HepG2 (cell line): ENCODE measurements around the gene PPP2R2D. TPM values are rescaled to one million over a fixed set of nuclear protein-coding genes. Genes with fewer than 3 reads are reported as not detected.

Experiments
- CENPT ChIP-seq: sonication (generic); formaldehyde crosslinking; IDR thresholded peaks from 2 replicates; pipeline ENCODE4 v1.8.0; 2022; ENCODE audit warnings: low read depth, mild to moderate bottlenecking, moderate library complexity, missing genetic modification reagents
- CHCHD3 ChIP-seq: sonication (generic); formaldehyde crosslinking; IDR thresholded peaks from 2 replicates; pipeline ENCODE4 v1.8.0; 2022; ENCODE audit warnings: mild to moderate bottlenecking, missing genetic modification reagents, moderate library complexity
- DNMT3B ChIP-seq: conservative IDR thresholded peaks from 2 replicates; pipeline ENCODE4 v1.6.1; 2016; ENCODE audit warnings: missing biosample characterization, control low read depth
- ELF3 ChIP-seq: IDR thresholded peaks from 2 replicates; pipeline ENCODE4 v1.6.1; 2016; ENCODE audit warnings: missing genetic modification reagents, missing compliant biosample characterization
- PHF20 ChIP-seq: sonication (generic); formaldehyde crosslinking; IDR thresholded peaks from 2 replicates; pipeline ENCODE4 v1.5.0; 2020; ENCODE audit warnings: mild to moderate bottlenecking, missing genetic modification reagents
- RARA ChIP-seq: IDR thresholded peaks from 2 replicates; pipeline ENCODE4 v1.6.1; 2016; ENCODE audit warnings: missing genetic modification reagents, missing compliant biosample characterization
- RCOR2 ChIP-seq: IDR thresholded peaks from 2 replicates; pipeline ENCODE4 v1.6.1; 2016; ENCODE audit warnings: missing biosample characterization, missing genetic modification reagents
- SAP130 ChIP-seq: IDR thresholded peaks from 2 replicates; pipeline ENCODE4 v1.6.1; 2016; ENCODE audit warnings: low read depth
- SNAPC2 ChIP-seq: sonication (generic); formaldehyde crosslinking; IDR thresholded peaks from 2 replicates; pipeline ENCODE4 v1.8.1; 2022; ENCODE audit warnings: mild to moderate bottlenecking, missing genetic modification reagents
- SOX5 ChIP-seq: IDR thresholded peaks from 2 replicates; pipeline ENCODE4 v1.6.1; 2016; ENCODE audit warnings: borderline replicate concordance
- TP53 ChIP-seq: sonication (generic); formaldehyde crosslinking; conservative IDR thresholded peaks from 2 replicates; pipeline ENCODE4 v1.4.0; 2020; ENCODE audit warnings: missing genetic modification reagents
- ZBTB20 ChIP-seq: sonication (generic); formaldehyde crosslinking; IDR thresholded peaks from 2 replicates; pipeline ENCODE4 v1.8.1; 2023; ENCODE audit warnings: missing genetic modification reagents, low read depth, mild to moderate bottlenecking, borderline replicate concordance
- ZFYVE20 ChIP-seq: sonication (generic); formaldehyde crosslinking; IDR thresholded peaks from 2 replicates; pipeline ENCODE4 v1.8.0; 2023; ENCODE audit warnings: low read depth, mild to moderate bottlenecking, moderate library complexity, missing genetic modification reagents, borderline replicate concordance
- ZNF441 ChIP-seq: sonication (generic); formaldehyde crosslinking; IDR thresholded peaks from 2 replicates; pipeline ENCODE4 v1.7.0; 2021; ENCODE audit warnings: missing genetic modification reagents, borderline replicate concordance
- ZNF510 ChIP-seq: sonication (generic); formaldehyde crosslinking; IDR thresholded peaks from 2 replicates; pipeline ENCODE4 v1.4.0; 2020; ENCODE audit warnings: low read depth, mild to moderate bottlenecking, missing genetic modification reagents
- ZNF841 ChIP-seq: sonication (generic); formaldehyde crosslinking; IDR thresholded peaks from 2 replicates; pipeline ENCODE4 v1.8.1; 2023; ENCODE audit warnings: missing genetic modification reagents, borderline replicate concordance
- ZSCAN21 ChIP-seq: sonication (generic); formaldehyde crosslinking; IDR thresholded peaks from 2 replicates; pipeline ENCODE4 v1.8.0; 2022; ENCODE audit warnings: mild to moderate bottlenecking, missing genetic modification reagents, moderate library complexity, borderline replicate concordance
- polyA plus RNA-seq, 8 experiments: library from polyadenylated mRNA; depleted of rRNA in 3 of 8; stranded (reverse) in 7 of 8; unstranded in 1 of 8; fragments of >200 nt; fragmentation: Illumina TruSeq in 4 of 8; extraction: Trizol in 4 of 8; gene quantifications; 2 replicates each; pipeline versions ENCODE4 v1.2.1 to v1.2.3, GENCODE V29; 2011 to 2016; ENCODE audit warnings: low read depth in 4 of 8, missing spikeins in 1 of 8, mixed read lengths in 1 of 8; ENCODE audit not compliant: insufficient read depth in 1 of 8
- total RNA-seq, 5 experiments: library from RNA; depleted of rRNA; stranded (reverse); fragments of >200 nt; fragmentation: Illumina TruSeq; extraction: Trizol; gene quantifications; 2 replicates each; pipeline ENCODE4 v1.2.3, GENCODE V29; 2016; ENCODE audit warnings: low read depth in 1 of 5
- TF ChIP-seq, protein P1 (sequence below): sonication (generic); formaldehyde crosslinking; IDR thresholded peaks from 2 replicates; pipeline ENCODE4 v1.4.0; 2020; ENCODE audit warnings: missing genetic modification reagents
- TF ChIP-seq, protein P2 (sequence below): sonication (generic); formaldehyde crosslinking; IDR thresholded peaks from 2 replicates; pipeline ENCODE4 v1.4.0; 2020; ENCODE audit warnings: missing genetic modification reagents
- TF ChIP-seq, protein P3 (sequence below): sonication (generic); formaldehyde crosslinking; IDR thresholded peaks from 2 replicates; pipeline ENCODE4 v1.4.0; 2020; ENCODE audit warnings: missing genetic modification reagents
- TF ChIP-seq, protein P4 (sequence below): sonication (generic); formaldehyde crosslinking; IDR thresholded peaks from 2 replicates; pipeline ENCODE4 v1.5.0; 2020; ENCODE audit warnings: mild to moderate bottlenecking, missing genetic modification reagents

PPP2R2D gene
- total and polyA plus RNA-seq, 2 of the 13 experiments (the other 11 are each of a cell fraction or from before 2014, with no cell fraction given) = 32.7 to 33.2 TPM

DNA sequence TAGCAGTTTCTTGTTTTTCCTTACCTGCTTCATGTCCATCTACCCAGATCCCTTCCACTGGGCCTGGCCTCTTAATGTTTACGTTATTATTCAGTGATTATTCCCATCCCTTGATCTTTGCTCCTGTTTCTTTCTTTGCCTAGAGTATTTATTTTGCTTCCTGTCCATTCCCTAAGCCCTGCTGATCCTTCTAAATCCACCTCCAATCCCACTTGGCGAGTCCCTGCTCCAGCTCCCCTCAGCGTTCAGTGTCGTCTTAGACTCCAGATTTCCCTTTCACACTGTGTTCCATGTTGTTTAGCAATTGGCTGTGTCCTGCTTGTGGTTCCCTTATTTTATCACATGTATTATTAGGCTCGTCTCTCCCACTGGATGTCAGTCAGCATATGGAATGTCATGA, 7.3 kb downstream of the PPP2R2D start (continued):
- TF ChIP-seq ZSCAN21 = no peak
- no peak for TF ChIP-seq RCOR2 (CRISPR knock-in tag)
- TF ChIP-seq PHF20 (CRISPR knock-in tag) = no peak
- TF ChIP-seq, protein P1, sequence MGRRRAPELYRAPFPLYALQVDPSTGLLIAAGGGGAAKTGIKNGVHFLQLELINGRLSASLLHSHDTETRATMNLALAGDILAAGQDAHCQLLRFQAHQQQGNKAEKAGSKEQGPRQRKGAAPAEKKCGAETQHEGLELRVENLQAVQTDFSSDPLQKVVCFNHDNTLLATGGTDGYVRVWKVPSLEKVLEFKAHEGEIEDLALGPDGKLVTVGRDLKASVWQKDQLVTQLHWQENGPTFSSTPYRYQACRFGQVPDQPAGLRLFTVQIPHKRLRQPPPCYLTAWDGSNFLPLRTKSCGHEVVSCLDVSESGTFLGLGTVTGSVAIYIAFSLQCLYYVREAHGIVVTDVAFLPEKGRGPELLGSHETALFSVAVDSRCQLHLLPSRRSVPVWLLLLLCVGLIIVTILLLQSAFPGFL (CRISPR knock-in tag) = no peak
- TF ChIP-seq ZBTB20 (CRISPR knock-in tag) = 0 out of 2 replicates have a peak, but pooled peaks have one; percentile 26
- TF ChIP-seq SAP130 (CRISPR knock-in tag) = peak; percentile 22; the same call in 1 of the 2 replicates
- no peak for TF ChIP-seq SNAPC2 (CRISPR knock-in tag)
- TF ChIP-seq, protein P2, sequence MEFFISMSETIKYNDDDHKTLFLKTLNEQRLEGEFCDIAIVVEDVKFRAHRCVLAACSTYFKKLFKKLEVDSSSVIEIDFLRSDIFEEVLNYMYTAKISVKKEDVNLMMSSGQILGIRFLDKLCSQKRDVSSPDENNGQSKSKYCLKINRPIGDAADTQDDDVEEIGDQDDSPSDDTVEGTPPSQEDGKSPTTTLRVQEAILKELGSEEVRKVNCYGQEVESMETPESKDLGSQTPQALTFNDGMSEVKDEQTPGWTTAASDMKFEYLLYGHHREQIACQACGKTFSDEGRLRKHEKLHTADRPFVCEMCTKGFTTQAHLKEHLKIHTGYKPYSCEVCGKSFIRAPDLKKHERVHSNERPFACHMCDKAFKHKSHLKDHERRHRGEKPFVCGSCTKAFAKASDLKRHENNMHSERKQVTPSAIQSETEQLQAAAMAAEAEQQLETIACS (CRISPR knock-in tag) = no peak
- TF ChIP-seq ZNF510 (CRISPR knock-in tag) = no peak
- no peak for TF ChIP-seq ZFYVE20
- TF ChIP-seq, protein P3, sequence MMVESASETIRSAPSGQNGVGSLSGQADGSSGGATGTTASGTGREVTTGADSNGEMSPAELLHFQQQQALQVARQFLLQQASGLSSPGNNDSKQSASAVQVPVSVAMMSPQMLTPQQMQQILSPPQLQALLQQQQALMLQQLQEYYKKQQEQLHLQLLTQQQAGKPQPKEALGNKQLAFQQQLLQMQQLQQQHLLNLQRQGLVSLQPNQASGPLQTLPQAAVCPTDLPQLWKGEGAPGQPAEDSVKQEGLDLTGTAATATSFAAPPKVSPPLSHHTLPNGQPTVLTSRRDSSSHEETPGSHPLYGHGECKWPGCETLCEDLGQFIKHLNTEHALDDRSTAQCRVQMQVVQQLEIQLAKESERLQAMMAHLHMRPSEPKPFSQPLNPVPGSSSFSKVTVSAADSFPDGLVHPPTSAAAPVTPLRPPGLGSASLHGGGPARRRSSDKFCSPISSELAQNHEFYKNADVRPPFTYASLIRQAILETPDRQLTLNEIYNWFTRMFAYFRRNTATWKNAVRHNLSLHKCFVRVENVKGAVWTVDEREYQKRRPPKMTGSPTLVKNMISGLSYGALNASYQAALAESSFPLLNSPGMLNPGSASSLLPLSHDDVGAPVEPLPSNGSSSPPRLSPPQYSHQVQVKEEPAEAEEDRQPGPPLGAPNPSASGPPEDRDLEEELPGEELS (CRISPR knock-in tag) = 0 out of 2 replicates have a peak, but pooled peaks have one; percentile 25
- 0 out of 2 replicates have a peak, but pooled peaks have one; percentile 8 for TF ChIP-seq ELF3 (CRISPR knock-in tag)
- TF ChIP-seq SOX5 (CRISPR knock-in tag) = peak; percentile 54; the same call in 1 of the 2 replicates
- peak; percentile 72 for TF ChIP-seq ZNF441 (CRISPR knock-in tag)
- no peak for TF ChIP-seq DNMT3B
- TF ChIP-seq TP53 (CRISPR knock-in tag) = no peak
- no peak for TF ChIP-seq CHCHD3 (CRISPR knock-in tag)
- no peak for TF ChIP-seq RARA
- no peak for TF ChIP-seq ZNF841 (CRISPR knock-in tag)
- no peak for TF ChIP-seq CENPT (CRISPR knock-in tag)
- TF ChIP-seq, protein P4, sequence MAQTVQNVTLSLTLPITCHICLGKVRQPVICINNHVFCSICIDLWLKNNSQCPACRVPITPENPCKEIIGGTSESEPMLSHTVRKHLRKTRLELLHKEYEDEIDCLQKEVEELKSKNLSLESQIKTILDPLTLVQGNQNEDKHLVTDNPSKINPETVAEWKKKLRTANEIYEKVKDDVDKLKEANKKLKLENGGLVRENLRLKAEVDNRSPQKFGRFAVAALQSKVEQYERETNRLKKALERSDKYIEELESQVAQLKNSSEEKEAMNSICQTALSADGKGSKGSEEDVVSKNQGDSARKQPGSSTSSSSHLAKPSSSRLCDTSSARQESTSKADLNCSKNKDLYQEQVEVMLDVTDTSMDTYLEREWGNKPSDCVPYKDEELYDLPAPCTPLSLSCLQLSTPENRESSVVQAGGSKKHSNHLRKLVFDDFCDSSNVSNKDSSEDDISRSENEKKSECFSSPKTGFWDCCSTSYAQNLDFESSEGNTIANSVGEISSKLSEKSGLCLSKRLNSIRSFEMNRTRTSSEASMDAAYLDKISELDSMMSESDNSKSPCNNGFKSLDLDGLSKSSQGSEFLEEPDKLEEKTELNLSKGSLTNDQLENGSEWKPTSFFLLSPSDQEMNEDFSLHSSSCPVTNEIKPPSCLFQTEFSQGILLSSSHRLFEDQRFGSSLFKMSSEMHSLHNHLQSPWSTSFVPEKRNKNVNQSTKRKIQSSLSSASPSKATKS (CRISPR knock-in tag) = no peak
